GM12878 (cell line): ENCODE measurements around the gene AKAP1.

ENCODE experiments used
- CTCF ChIP-seq, 3 experiments: IDR thresholded peaks in 2 of 3; conservative IDR thresholded peaks in 1 of 3; 2 replicates each; pipeline ENCODE4 v1.5.1; 2011; ENCODE audit warnings: low read depth in 3 of 3, low read length in 3 of 3, mild to moderate bottlenecking in 3 of 3, control low read depth in 2 of 3, moderate library complexity in 2 of 3, inconsistent platforms in 1 of 3, mixed read lengths in 1 of 3; ENCODE audit not compliant: control insufficient read depth in 2 of 3, insufficient read depth in 1 of 3; ENCODE audit errors: extremely low read depth in 1 of 3
- ZBTB4 ChIP-seq: fragments of 450-650 bp; formaldehyde crosslinking; IDR thresholded peaks from 2 replicates; pipeline ENCODE4 v1.4.0; 2022; ENCODE audit warnings: mild to moderate bottlenecking, moderate library complexity

DNA sequence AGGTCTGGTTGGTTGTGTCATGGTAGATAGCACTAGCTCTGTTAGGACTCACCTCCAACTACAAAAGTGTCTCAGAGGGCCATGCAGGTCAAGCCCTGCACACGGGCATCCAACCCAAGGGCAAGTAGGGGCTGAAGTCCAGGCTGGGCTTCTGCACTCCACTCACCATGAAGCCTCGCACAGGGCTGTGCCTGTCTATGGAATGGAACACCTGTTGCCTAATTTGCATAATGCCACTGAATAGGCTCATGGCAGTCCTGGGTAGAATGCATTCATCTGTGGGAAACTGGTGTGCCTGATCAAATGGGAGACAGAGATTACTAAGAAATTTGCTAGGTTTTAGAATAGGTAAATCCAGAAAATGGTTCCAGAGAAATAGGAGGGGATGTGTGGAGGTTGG, 8.0 kb upstream of the AKAP1 start:
- TF ChIP-seq CTCF (IDR thresholded peaks at IDR 0.05 in 2 of 3, conservative IDR thresholded peaks at IDR 0.05 in 1 of 3; ENCODE audit: control insufficient read depth in 2 of 3, extremely low read depth in 1 of 3, insufficient read depth in 1 of 3, low read depth in 3 of 3, low read length in 3 of 3) = no peak
- TF ChIP-seq ZBTB4 (CRISPR knock-in tag) = no peak
